GM19452 (cell line): ENCODE measurements around the gene EHMT1.

Experiments used
- ATAC-seq: cut with Tn5 transposase; IDR thresholded peaks from one replicate; pipeline ENCODE4 v1.9.1; 2021; ENCODE audit not compliant: unreplicated experiment

Gene EHMT1

DNA sequence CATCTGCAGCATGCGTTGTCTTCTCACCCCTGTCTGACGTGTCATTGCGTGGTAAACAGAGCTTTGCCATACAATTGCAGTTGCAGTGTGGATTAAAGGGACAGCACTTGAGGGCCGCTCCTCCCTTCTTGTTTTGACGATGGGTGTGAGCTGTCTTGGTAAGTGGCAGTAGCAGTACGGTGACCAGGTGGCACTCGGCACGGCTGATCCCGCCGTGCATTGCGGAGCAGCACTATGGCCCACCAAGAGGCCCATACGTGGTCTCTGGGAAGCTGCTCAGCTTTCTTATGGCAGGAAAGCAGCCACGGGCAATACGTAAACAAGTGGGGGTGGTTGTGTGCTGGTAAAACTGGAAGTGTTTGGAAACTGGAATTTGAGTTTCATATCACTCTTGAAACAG lies 25.1 kb downstream of the EHMT1 start:
- no peak for ATAC-seq

DNA sequence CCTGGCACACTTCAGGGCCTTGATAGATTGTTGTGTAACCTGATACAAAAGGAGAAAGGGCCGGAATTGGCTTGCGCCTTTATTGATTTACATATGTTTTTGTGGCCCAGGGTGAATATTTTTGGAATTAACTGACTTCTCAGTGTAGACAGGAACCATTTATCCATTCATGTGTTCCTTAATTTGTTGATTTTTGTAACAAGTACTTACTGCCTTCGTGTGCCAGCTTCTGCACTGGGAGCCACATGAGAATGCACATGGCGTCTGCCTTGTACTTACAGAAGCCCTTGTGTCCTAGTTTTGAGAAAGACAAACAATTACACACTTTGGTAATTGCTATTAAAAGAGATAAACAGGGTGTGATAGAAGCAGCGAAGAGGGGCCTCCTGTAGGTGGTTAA lies 26.4 kb downstream of the EHMT1 start:
- ATAC-seq: no peak

DNA sequence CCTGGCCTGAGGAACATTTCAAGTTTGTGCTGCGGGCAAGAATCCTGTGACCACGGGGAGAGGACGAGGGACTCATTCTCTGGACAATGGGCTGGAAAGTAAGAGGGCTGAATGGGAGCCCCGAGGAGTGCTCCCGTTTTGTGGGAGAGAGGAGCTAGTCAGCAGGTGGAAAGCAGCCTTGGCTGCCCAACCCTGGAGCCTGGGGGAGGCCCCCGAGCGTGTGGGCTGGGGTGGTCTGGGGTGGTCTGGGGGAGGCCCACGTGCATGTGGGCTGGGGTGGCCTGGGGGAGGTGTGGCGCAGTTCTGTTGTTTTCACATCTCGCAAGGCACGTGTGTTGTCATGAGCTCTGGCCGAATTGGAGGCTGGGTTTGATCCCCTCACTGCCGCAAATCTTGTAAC lies 27.5 kb downstream of the EHMT1 start:
- ATAC-seq: no peak

DNA sequence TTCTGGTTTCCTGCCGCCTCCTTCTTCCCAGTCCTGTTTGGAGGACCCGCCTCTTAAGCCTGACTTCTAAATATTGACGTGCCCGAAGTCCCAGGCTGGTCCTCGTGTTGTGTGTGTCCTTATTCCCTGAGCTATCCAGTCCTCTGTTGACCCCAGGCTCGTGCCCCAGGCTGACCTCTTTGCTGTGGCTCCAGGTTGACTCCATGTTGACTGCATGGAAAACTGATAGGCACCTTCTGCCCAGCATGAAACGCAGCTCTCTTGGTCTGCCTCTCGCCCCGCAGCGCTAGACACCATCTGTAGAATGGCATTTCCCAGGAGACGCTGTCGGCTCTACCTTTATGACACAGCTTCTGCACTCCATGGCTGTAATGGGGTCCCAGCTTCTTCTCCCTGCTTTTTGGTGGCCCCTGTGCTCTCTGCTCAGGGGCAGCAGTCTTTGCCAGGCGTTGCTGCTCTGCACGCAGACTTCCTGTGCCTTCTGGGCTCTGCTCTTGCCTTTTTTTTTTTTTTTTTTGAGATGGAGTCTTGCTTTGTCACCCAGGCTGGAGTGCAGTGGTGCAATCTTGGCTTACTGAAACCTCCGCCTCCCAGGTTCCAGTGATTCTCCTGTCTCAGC lies 28.4 kb downstream of the EHMT1 start:
- no peak for ATAC-seq

DNA sequence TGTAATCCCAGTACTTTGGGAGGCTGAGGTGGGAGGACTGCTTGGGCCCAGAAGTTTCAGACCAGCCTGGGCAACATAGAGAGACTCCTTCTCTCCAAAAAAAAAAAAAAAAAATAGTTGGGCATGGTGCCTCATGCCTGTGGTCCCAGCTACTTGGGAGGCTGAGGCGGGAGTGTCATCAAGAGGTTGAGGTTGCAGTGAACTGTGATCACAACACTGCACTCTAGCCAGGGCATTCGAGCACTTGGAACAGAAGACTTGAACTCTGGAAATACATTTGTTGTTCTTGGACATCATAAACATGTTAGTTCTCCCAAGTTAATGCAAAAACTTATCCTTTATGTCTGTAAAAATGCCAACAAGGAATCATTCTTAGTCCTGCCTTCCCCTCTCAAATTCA lies 29.6 kb downstream of the EHMT1 start:
- no peak for ATAC-seq

DNA sequence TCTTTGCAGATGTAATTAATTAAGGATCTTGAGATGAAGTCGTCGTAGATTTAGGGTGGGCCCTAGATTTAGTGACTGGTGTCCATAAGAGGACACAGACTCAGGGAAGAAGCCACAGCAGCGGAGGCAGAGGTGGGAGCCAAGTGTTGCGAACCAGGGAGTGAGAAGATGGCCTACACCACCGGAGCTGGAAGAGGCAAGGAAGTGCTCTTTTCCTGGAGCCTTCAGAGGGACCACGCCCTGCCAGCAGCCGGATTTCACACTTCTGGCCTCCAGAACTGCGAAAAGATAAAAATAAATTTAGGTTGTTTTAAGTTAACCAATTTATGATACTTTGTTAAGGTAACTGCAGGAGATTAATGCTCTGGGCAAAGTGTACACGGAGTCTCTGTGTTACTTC lies 30.7 kb downstream of the EHMT1 start:
- ATAC-seq: no peak

DNA sequence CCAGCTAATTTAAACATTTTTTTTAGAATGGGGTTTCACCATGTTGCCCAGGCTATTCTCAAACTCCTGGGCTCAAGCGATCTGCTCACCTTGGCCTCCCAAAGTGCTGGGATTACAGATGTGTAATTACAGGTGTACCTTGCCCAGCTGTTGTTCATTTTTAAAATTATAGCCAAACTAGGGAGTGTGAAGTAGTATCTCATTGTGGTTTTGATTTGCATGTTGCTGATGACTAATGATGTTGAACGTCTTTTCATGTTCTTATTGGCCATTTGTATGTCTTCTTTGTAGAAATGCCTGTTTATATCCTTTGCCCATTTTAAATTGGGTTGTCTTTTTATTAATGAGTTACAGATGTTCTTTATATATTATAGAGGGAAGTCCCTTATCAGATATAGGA lies 31.5 kb downstream of the EHMT1 start:
- no peak for ATAC-seq

DNA sequence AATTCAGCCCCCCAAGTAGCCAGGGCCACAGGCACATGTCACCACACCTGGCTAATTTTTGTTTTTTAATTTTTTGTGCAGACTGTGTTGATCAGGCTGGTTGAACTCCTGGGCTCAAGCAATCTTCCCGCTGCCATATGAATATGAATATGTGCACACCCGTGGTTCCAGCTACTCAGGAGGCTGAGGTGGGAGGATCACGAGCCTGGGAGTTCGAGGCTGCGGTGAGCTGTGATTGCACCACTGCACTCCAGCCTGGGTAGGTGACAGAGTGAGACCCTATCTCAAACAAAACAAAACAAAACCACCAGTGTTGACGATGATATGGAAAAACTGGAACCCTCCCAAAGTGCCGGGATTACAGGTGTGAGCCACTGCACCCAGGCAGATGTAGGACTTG lies 32.0 kb downstream of the EHMT1 start:
- no peak for ATAC-seq

DNA sequence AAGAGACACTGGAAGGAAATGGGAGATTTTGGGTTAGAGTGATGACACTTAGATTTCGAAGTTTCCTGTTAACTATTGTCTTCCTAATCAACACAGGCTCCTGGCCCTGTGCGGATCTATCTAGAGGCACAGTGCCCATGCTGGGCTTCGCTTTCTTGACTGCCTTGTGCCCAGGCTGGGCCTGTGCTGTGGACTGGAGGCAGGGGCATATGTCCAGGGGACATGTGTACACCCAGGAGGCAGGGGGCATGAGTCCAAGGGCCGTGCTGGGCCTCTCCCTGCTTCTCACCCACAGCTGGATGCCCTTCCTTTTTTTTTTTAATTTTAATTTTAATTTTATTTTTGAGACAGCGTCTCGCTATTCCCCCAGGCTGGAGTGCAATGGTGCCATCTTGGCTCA lies 37.6 kb downstream of the EHMT1 start:
- ATAC-seq: no peak

DNA sequence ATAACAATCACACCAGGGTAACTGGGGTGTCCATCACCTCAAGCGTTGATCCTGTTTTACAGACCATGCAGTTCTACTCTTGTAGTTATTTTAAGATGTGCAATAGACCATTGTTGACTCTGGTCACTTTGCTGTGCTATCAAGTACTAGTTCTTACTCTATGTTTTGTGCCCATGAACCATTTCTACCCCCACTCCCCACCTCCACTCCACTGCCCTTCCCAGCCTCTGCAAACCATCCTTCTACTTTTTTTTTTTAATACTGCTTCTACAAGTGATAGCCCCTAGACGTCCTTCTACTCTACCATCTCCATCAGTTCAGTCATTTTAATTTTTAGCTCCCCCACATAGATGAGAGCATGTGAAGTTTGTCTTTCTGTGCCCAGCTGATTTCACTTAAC lies 38.8 kb downstream of the EHMT1 start:
- ATAC-seq: no peak

DNA sequence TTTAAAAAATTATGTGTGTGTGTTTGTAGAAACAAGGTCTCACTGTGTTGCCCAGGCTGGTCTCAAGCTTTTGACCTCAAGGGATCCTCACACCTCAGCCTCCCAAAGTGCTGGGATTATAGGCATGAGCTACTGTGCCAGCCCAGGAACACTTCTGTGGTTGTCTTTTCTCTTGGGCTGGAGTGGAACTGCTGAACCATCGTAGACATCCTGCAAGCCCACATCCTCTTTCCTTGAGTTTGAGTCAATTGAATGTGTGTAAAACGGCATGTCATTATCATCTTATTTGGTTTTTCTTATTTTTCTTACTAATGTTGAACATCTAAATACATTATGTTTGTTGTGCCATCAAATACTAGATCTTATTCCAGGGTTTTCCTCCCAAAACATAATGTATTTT lies 40.0 kb downstream of the EHMT1 start:
- ATAC-seq: no peak

DNA sequence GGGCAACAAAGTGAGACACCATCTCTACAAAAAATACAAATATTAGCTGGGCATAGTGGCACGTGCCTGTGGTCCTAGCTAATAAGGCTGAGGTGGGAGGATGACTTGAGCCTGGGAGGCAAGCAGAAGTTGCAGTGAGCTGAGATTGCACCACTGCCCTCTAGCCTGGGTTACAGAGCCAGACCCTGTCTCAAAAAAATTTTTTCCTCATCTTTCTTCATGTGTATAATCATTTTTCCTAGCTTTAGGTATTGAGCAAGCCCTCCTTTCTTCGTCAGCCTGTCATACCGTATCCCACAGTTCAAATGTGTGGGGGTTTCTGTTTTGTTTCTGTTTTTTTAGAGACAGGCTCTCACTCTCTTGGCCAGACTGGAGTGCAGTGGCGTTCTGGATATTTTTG lies 41.3 kb downstream of the EHMT1 start:
- ATAC-seq: no peak

DNA sequence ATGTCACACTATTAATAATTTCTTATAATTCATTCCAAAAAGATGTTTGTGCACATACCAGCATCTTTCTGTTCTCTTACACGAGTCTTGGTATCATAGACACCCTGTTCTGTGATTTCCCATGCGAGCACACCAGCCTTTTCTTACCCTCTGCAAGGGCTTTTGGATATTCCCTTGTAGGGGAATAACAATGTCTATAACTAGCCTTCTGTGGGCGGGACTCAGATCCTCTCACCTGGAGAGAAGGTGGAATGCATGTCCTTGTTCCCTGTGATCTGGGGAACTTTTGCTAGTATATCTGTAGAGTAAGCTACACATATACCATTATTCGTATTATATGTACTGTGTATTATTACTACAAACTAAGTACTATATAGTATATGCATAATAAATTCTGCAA lies 44.8 kb downstream of the EHMT1 start:
- ATAC-seq: no peak

DNA sequence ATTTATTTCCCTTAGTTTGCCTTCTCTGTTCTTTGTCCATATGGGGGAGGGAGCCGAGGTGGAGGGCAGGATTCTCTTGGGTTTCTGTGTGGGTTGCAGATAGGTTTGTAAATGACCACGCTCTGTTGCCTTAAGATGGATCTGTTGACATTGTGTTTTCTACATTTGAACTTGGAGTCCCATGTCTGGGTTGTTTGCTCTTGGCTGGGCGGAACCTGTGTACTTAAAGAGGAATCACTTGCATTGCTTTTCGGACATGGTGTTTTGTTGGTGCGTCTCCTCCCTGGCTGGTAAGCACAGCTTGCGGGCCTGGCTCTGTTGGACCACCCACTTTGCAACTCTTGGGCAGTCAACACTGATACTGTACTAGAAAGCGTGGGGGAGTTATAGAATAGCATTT lies 45.9 kb downstream of the EHMT1 start:
- ATAC-seq: no peak

DNA sequence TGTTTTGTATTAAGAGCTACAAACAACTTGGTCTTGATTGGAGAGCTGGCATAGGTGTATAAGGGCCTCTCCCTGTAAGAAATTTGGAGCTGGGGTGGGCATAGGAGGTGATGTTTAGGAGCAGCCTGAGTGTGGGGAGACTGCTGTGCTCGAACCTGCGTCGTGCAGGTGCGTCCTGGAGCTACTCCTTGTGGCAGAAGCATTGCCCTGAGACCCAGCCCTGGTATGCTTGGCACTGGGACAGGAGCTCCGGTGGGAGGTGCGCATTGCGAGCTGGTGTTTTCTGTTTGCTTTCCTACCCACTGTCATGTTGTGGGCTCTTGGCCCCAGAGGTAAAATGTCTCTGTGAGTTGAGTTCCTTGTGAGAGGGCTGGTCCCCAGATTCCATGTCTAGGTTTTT lies 46.4 kb downstream of the EHMT1 start:
- ATAC-seq: no peak

DNA sequence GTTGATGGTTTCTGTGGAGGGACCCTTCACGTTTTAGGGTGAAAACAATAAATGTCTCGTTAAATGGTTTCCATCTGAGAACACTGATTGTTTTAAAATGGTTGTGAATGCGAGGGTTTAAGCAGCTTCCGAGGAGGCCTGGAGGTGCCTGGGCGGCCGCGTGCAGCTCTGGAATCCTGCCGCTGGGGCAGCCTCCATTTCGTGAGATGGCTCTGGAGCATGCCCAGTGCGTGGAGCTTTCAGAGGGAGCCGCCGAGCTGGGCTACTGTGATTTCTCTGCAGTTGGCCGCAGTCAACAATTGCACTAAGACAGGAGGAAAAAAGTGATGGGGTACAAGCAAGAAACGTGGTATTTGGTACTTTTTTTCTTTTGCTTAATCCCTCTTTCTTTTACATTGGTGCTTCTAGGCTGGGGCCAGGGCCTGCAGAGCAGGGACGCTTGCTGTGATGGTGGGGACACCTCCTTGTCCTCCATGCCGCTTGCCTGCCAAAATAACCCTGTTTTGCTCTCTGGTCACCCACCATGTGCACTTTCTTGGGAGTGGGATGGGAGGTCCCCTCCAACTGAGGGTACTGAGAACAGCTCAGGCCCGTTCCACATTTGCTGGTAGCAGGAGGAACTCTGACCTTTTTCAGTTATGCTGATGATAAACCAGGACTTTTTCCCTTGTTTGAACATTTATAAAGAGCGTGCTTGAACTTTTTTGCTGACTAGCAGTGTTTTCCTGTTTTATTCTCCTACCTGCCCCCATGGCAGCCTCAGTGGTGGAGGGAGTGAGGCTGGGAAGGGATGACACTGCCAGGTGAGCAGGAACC lies 47.1 kb downstream of the EHMT1 start:
- no peak for ATAC-seq

DNA sequence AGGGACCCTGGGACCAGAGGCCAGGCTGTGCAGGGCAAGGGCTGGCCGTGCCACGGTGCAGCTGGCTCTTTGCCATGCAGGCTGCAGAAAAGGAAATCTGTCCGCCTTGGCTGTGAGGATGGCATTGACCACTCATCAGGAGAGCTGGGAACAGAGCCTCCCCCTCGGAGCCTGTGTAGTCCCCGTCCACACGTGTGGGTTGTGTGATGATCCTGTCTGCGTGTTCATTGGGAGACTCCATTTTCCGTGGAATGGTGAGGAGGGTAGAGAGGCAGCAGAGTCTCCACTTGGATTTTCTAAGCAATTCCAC lies 47.7 kb downstream of the EHMT1 start:
- no peak for ATAC-seq

DNA sequence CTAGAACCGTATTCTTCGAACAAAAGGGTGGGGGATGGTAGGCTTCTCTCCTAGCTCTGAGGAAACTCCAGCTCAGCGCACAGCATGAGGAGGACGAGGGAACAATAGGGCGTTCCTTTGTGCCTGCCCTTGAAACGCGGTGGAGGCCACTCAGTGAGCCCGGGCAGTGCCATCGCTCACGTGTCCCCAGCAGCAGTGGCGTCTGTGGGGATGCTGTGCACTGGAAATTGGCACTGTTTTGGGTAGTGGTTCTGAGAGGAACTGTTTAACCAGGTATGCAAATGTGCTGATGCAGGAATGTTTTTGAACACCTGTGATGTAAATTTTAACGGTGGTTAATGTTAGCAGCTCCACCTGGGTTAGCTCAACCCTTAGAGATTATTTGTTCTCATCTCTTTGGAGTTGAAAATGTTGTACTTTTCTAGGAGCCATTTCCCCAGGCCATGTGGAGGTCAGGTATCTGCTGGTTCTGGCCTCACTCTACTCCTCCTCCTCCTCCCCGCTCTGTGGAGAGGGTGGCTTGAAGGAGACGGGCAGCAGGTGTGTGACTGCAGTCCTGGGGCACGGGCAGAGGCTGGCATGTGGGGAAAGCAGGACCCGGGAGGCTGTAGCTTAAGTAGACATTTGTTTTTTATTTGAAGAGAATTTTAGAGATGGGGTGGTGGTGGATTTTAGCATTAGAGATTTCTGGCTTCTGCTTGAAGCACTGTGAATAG lies 48.3 kb downstream of the EHMT1 start:
- no peak for ATAC-seq

DNA sequence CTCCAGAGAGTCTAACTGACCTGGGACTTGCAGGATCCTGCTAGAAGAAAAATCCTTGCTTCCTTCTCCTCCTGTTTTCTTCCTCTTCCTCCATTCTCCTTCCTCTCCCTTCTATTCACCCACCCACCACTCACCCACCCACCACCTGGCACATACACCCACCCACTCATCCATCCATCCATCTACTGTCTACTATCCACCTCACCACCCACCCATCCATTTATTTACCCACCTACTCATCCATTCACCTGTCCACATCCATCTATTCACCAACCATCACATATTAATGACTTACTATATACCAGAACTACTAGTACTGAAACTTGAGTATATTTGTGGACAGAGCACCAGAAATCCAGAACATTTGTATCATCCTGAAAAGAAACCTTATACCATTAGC lies 49.4 kb downstream of the EHMT1 start:
- ATAC-seq: no peak

DNA sequence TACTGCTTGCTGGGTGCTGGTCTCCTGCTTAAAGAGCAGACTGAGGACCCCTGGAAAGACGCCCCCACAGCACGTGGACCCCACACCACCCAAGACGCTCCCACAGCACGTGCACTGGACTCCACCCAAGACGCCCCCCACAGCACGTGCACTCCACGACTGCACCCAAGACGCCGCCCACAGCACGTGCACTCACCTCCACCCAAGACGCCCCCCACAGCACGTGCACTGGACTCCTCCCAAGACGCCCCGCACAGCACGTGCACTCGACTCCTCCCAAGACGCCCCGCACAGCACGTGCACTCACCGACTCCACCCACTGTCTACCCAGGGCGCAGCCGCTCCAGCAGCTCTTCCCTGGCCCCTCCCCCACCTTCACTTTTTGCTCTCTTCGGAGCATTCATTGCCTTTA lies 50.5 kb downstream of the EHMT1 start:
- ATAC-seq: no peak

DNA sequence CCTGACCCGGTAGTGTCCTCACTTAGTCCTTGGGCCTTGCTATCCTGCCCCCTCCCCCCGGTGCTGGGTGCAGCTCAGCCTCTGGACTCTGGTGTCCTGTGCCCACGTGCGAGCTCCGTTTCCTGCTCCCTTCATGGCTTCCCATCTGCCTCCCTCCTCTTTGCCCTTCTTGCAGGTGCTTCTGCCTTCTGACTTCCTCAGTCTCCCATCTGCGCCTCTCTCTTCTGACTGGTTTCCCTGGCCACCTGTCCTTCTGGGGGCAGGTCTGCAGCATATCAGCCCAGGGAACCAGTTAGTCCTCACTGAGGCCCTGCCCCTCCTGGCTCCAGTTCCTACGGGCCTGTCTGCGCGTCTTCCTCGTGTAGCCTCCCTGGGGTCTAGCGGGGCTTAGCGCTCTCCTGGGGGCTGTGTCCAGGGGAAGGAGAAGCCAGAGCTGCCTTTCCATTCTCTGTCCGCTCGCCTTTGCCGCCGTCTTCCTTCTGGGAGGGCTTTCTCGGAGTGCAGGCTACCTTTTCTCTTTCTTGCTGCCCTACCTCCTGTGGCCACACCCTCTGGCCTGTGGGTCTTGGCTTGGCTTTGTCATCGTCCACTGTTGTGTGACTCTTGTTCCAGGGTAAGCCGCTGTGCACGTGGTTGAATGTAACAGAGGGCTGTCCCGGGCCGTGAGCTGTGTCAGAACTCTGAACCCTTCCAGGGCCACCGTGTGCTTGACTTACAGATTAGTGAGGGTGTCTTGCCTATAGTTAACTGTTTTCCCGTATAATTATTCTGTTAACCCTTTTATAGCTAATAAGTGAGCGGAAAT lies 51.8 kb downstream of the EHMT1 start:
- ATAC-seq: no peak

DNA sequence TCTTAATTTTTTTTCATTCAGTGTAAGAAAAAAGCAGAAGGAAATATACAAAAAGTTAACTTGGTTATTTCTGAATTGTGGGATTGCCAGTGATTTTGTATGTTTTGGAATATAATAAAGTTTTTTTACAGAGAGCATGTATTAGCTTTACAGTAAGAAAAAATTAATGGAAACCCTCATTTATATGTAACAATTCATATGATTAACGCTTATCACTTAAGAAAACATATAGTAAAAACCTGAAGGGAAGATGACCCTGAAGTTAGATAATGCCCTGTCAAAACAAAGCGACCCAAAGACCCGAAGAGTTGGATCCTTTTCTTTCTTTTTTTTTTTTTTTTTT lies 52.4 kb downstream of the EHMT1 start:
- no peak for ATAC-seq
